ENCODE data around the gene MRPL36.

MRPL36 gene

GRCh38 chr5:1787472-1788047 is 12.1 kb downstream of the MRPL36 start:
- Histone ChIP-seq H2AFZ (ENCODE audit: low read depth, low read length) (no peak overlapping the region), H3K4me3 (ENCODE audit: insufficient read depth in 1 of 2, low read depth in 1 of 2, low read length in 2 of 2) (no peak overlapping the region), H4K91ac (ENCODE audit: low read length) (no peak overlapping the region), H4K8ac (ENCODE audit: low read length) (no peak overlapping the region), H3K4me1 (ENCODE audit: control insufficient read depth, insufficient read depth, low read depth, low read length) (peaks cover 11% of the 10 kb centered on the region), H2AK5ac (ENCODE audit: low read length, severe bottlenecking) (no peak overlapping the region), H3K36me3 (ENCODE audit: control insufficient read depth in 1 of 2, insufficient read depth in 2 of 2, low read depth in 1 of 2, low read length in 2 of 2) (no peaks in the 10 kb centered on the region), H3K18ac (ENCODE audit: low read depth in 1 of 2, low read length in 2 of 2) (no peak overlapping the region), H2BK5ac (ENCODE audit: low read depth, low read length, poor library complexity, severe bottlenecking) (no peak overlapping the region), H2BK15ac (ENCODE audit: low read depth, poor library complexity, severe bottlenecking) (no peak overlapping the region), H3K14ac (ENCODE audit: low read length in 2 of 2) (no peak overlapping the region), H3K9ac (ENCODE audit: low read length) (no peak overlapping the region), H2BK120ac (ENCODE audit: low read depth, low read length) (no peak overlapping the region), H3K4ac (ENCODE audit: low read depth in 1 of 2, low read length in 2 of 2) (no peak overlapping the region), H3K27me3 (ENCODE audit: control insufficient read depth in 1 of 2, insufficient read depth in 1 of 2, low read length in 2 of 2) (peaks cover 11 to 15% of the 10 kb centered on the region in 2 experiments), H3K23ac (ENCODE audit: low read length in 2 of 2) (no peak overlapping the region), H3K4me2 (ENCODE audit: low read length, poor library complexity, severe bottlenecking) (no peak overlapping the region), H2BK12ac (ENCODE audit: low read length in 2 of 2) (no peak overlapping the region), H3K27ac (ENCODE audit: low read length, poor library complexity, severe bottlenecking) (no peak overlapping the region), H3K9me3 (ENCODE audit: control insufficient read depth, low read length) (no peaks in the 10 kb centered on the region), H3K79me1 (replicated peaks; ENCODE audit: low read length, poor library complexity, severe bottlenecking) (no peaks in the 10 kb centered on the region)
- no peak for DNase-seq
- 90% methylated on average over 12 of the region's 12 CpGs for WGBS

DNA sequence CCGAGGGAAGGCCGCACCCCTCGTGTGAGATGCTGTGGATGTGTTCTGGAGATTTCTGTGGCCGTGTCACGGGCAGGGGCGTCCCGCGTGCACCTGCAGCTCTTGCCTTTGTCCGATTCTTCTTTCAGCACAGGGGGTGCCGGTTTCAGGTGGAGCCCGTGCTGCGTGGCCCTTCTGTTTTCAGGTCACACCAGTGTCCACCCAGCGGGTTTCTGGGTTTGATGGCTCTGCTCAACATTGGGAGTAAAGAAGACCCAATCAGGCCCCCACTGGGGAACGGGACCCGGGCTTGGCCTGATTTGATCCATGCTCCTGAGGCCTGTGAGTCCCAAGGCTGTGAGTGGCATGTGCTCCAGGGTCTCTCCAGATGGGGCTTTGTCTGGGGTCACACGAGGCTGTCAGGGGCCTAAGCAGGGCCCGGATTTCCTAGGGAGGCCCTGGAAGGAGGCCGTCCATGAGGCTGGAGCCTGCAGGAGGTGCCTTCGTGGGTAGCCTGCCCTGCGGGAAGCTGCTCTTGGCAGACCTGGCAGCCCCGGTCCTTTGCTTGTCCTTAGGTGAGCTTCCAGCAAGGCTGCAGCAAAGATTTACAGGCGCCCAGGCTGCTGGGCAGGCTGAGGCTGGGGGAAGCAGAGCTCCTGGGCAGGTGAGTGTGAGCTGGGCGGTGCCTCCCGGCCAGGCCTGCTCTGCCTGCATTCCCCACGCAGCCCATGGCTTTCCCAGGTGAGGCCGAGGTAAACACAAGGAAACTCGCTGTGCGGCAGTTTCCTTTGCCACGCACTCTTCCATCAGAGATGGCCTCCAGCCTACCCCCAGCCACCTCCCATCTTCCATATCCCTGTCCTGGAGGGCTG is 12.8 kb downstream of the MRPL36 start:
- Histone ChIP-seq H3K9me3 (ENCODE audit: control insufficient read depth, low read length) (no peaks in the 10 kb centered on the region), H2BK5ac (ENCODE audit: low read depth, low read length, poor library complexity, severe bottlenecking) (no peak overlapping the region), H2BK120ac (ENCODE audit: low read depth, low read length) (no peak overlapping the region), H3K27me3 (ENCODE audit: control insufficient read depth in 1 of 2, insufficient read depth in 1 of 2, low read length in 2 of 2) (peaks cover 16 to 22% of the 10 kb centered on the region in 2 experiments), H3K27ac (ENCODE audit: low read length, poor library complexity, severe bottlenecking) (no peak overlapping the region), H3K9ac (ENCODE audit: low read length) (no peak overlapping the region), H2AK5ac (ENCODE audit: low read length, severe bottlenecking) (no peak overlapping the region), H4K8ac (ENCODE audit: low read length) (no peak overlapping the region), H3K18ac (ENCODE audit: low read depth in 1 of 2, low read length in 2 of 2) (no peak overlapping the region), H3K4me2 (ENCODE audit: low read length, poor library complexity, severe bottlenecking) (no peak overlapping the region), H3K36me3 (ENCODE audit: control insufficient read depth in 1 of 2, insufficient read depth in 2 of 2, low read depth in 1 of 2, low read length in 2 of 2) (no peaks in the 10 kb centered on the region), H2AFZ (ENCODE audit: low read depth, low read length) (no peak overlapping the region), H3K79me1 (replicated peaks; ENCODE audit: low read length, poor library complexity, severe bottlenecking) (no peaks in the 10 kb centered on the region), H3K23ac (ENCODE audit: low read length in 2 of 2) (no peak overlapping the region), H2BK12ac (ENCODE audit: low read length in 2 of 2) (no peak overlapping the region), H3K14ac (ENCODE audit: low read length in 2 of 2) (no peak overlapping the region), H2BK15ac (ENCODE audit: low read depth, poor library complexity, severe bottlenecking) (no peak overlapping the region), H3K4ac (ENCODE audit: low read depth in 1 of 2, low read length in 2 of 2) (no peak overlapping the region), H3K4me3 (ENCODE audit: insufficient read depth in 1 of 2, low read depth in 1 of 2, low read length in 2 of 2) (no peak overlapping the region), H3K4me1 (ENCODE audit: control insufficient read depth, insufficient read depth, low read depth, low read length) (peaks cover 12% of the 10 kb centered on the region), H4K91ac (ENCODE audit: low read length) (no peak overlapping the region)
- DNase-seq: no peak
- 91% methylated on average over 29 of the region's 29 CpGs for WGBS

DNA sequence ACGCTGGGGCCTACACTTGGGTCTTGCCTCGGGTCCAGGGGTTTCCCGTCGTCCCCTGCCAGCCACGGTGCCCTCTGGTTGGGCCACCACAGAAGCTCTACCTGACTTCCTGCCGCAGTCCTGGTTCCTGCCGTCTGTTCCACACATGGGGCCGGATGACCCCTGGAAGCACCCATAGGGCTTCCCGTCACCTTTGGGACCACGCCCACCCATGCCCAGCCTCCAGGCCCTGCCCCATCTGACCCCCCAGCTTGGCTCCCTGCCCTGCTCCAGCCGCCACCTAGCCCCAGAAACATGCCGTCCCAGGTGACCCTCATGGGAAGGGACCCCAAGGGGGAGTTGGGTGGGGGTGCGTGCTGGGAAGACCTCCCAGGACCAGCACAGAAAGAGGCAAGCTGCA is 13.7 kb downstream of the MRPL36 start:
- H3K14ac ChIP-seq (ENCODE audit: low read length in 2 of 2): no peak overlapping the region
- no peak overlapping the region for H4K91ac ChIP-seq (ENCODE audit: low read length)
- H2AK5ac ChIP-seq (ENCODE audit: low read length, severe bottlenecking): no peak overlapping the region
- no peak overlapping the region for H2BK15ac ChIP-seq (ENCODE audit: low read depth, poor library complexity, severe bottlenecking)
- WGBS: 98% methylated on average over 13 of the region's 13 CpGs
- no peak overlapping the region for H3K18ac ChIP-seq (ENCODE audit: low read depth in 1 of 2, low read length in 2 of 2)
- no peak overlapping the region for H4K8ac ChIP-seq (ENCODE audit: low read length)
- H3K79me1 ChIP-seq (replicated peaks; ENCODE audit: low read length, poor library complexity, severe bottlenecking): no peaks in the 10 kb centered on the region
- no peak overlapping the region for H2AFZ ChIP-seq (ENCODE audit: low read depth, low read length)
- no peaks in the 10 kb centered on the region for H3K36me3 ChIP-seq (ENCODE audit: control insufficient read depth in 1 of 2, insufficient read depth in 2 of 2, low read depth in 1 of 2, low read length in 2 of 2)
- H3K4me2 ChIP-seq (ENCODE audit: low read length, poor library complexity, severe bottlenecking): no peak overlapping the region
- no peaks in the 10 kb centered on the region for H3K9me3 ChIP-seq (ENCODE audit: control insufficient read depth, low read length)
- no peak for DNase-seq
- no peak overlapping the region for H3K27ac ChIP-seq (ENCODE audit: low read length, poor library complexity, severe bottlenecking)
- no peak overlapping the region for H2BK12ac ChIP-seq (ENCODE audit: low read length in 2 of 2)
- no peak overlapping the region for H2BK5ac ChIP-seq (ENCODE audit: low read depth, low read length, poor library complexity, severe bottlenecking)
- no peak overlapping the region for H2BK120ac ChIP-seq (ENCODE audit: low read depth, low read length)
- H3K23ac ChIP-seq (ENCODE audit: low read length in 2 of 2): no peak overlapping the region
- no peak overlapping the region for H3K4me3 ChIP-seq (ENCODE audit: insufficient read depth in 1 of 2, low read depth in 1 of 2, low read length in 2 of 2)
- H3K4me1 ChIP-seq (ENCODE audit: control insufficient read depth, insufficient read depth, low read depth, low read length): peaks cover 12% of the 10 kb centered on the region
- H3K9ac ChIP-seq (ENCODE audit: low read length): no peak overlapping the region
- H3K27me3 ChIP-seq (ENCODE audit: control insufficient read depth in 1 of 2, insufficient read depth in 1 of 2, low read length in 2 of 2): peaks cover 17 to 24% of the 10 kb centered on the region in 2 experiments
- no peak overlapping the region for H3K4ac ChIP-seq (ENCODE audit: low read depth in 1 of 2, low read length in 2 of 2)

DNA sequence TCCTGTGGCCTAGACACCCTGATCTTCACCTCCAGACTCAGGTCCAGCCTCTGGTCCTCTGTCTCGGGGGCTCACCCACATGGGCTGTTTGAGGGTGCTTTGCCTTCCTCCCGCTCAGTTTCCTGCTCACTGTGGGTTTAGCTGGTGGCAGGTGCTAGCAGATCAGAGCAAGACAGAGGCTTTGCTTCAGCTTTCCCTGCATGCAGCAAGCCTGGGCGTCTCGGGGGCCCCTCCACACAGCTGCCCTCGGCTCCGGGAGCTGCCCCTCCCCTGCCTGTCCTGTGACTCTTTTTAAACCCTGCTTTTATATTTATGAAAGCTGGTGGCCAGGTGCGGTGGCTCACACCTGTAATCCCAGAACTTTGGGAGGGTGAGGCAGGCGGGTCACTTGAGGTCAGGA is 14.6 kb downstream of the MRPL36 start:
- Histone ChIP-seq H3K36me3 (ENCODE audit: control insufficient read depth in 1 of 2, insufficient read depth in 2 of 2, low read depth in 1 of 2, low read length in 2 of 2) (no peaks in the 10 kb centered on the region), H4K8ac (ENCODE audit: low read length) (no peak overlapping the region), H3K4me1 (ENCODE audit: control insufficient read depth, insufficient read depth, low read depth, low read length) (peaks cover 8% of the 10 kb centered on the region), H2AFZ (ENCODE audit: low read depth, low read length) (no peak overlapping the region), H2BK5ac (ENCODE audit: low read depth, low read length, poor library complexity, severe bottlenecking) (no peak overlapping the region), H2AK5ac (ENCODE audit: low read length, severe bottlenecking) (no peak overlapping the region), H3K18ac (ENCODE audit: low read depth in 1 of 2, low read length in 2 of 2) (no peak overlapping the region), H3K27ac (ENCODE audit: low read length, poor library complexity, severe bottlenecking) (no peak overlapping the region), H3K4ac (ENCODE audit: low read depth in 1 of 2, low read length in 2 of 2) (no peak overlapping the region), H2BK12ac (ENCODE audit: low read length in 2 of 2) (no peak overlapping the region), H3K27me3 (ENCODE audit: control insufficient read depth in 1 of 2, insufficient read depth in 1 of 2, low read length in 2 of 2) (peaks cover 17 to 24% of the 10 kb centered on the region in 2 experiments), H2BK15ac (ENCODE audit: low read depth, poor library complexity, severe bottlenecking) (no peak overlapping the region), H3K79me1 (replicated peaks; ENCODE audit: low read length, poor library complexity, severe bottlenecking) (no peaks in the 10 kb centered on the region), H3K9me3 (ENCODE audit: control insufficient read depth, low read length) (no peaks in the 10 kb centered on the region), H2BK120ac (ENCODE audit: low read depth, low read length) (no peak overlapping the region), H3K4me2 (ENCODE audit: low read length, poor library complexity, severe bottlenecking) (no peak overlapping the region), H3K4me3 (ENCODE audit: insufficient read depth in 1 of 2, low read depth in 1 of 2, low read length in 2 of 2) (no peak overlapping the region), H3K9ac (ENCODE audit: low read length) (no peak overlapping the region), H3K23ac (ENCODE audit: low read length in 2 of 2) (no peak overlapping the region), H4K91ac (ENCODE audit: low read length) (no peak overlapping the region), H3K14ac (ENCODE audit: low read length in 2 of 2) (no peak overlapping the region)
- no peak for DNase-seq
- 85% methylated on average over 8 of the region's 8 CpGs for WGBS

All from mesenchymal stem cell (in vitro differentiated cells and primary cell).